22Rv1 (cell line): Measurements from ENCODE around the gene PIK3CG.

Experiments used
- ZFX ChIP-seq: fragments of 450-650 bp; IDR thresholded peaks from 2 replicates; pipeline ENCODE4 v1.6.1; 2017; ENCODE audit warnings: antibody characterized with exemption, borderline replicate concordance
- TF ChIP-seq, protein P1 (sequence below): fragments of 450-650 bp; IDR thresholded peaks from 2 replicates; pipeline ENCODE4 v1.5.1; 2017; ENCODE audit warnings: mild to moderate bottlenecking

DNA sequence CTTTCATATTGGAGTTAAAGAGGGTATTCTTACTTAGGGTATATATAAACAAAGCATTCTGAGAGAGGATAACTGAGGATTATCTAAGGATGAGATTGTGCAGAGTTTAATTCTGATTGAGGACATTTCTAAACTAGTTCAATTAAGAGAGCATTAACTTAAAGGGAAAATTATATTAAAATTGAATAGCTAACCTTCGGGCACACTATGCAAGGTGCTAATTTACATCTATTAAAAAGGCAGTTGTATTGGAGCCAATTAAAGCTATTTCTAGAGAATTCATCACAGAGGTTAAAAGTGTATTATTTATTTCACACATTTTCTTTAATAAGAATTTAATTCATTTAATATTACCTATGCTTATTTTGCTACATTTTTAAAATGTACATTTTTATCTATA lies 17.0 kb upstream of the PIK3CG start:
- TF ChIP-seq, protein P1, sequence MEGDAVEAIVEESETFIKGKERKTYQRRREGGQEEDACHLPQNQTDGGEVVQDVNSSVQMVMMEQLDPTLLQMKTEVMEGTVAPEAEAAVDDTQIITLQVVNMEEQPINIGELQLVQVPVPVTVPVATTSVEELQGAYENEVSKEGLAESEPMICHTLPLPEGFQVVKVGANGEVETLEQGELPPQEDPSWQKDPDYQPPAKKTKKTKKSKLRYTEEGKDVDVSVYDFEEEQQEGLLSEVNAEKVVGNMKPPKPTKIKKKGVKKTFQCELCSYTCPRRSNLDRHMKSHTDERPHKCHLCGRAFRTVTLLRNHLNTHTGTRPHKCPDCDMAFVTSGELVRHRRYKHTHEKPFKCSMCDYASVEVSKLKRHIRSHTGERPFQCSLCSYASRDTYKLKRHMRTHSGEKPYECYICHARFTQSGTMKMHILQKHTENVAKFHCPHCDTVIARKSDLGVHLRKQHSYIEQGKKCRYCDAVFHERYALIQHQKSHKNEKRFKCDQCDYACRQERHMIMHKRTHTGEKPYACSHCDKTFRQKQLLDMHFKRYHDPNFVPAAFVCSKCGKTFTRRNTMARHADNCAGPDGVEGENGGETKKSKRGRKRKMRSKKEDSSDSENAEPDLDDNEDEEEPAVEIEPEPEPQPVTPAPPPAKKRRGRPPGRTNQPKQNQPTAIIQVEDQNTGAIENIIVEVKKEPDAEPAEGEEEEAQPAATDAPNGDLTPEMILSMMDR, result no peak
- no peak for TF ChIP-seq ZFX
